Left ventricle myocardium inferior (tissue), 1 donor: ENCODE results near the gene DOC2B. TPM values are rescaled to one million over a fixed set of nuclear protein-coding genes. Genes with fewer than 3 reads are reported as not detected.
"Not testable (repeated sequence)": the region's sequence is repeated elsewhere in the genome, so short reads cannot be mapped to it uniquely, and the experiment has no call there.

ENCODE experiments used
- DNase-seq: peaks from one replicate; pipeline ENCODE4 v3.0.0-alpha.2; 2020
- H3K27ac ChIP-seq: fragments of 200-600 bp; replicated peaks from 2 replicates; pipeline ENCODE4 v1.8.0; 2021
- H3K27me3 ChIP-seq: fragments of 200-600 bp; 2 replicates; pipeline ENCODE4 v1.8.0; 2021; ENCODE audit warnings: low read depth
- H3K36me3 ChIP-seq: fragments of 200-600 bp; 2 replicates; pipeline ENCODE4 v1.8.0; 2021
- H3K4me1 ChIP-seq: fragments of 200-600 bp; 2 replicates; pipeline ENCODE4 v1.8.0; 2021
- H3K4me3 ChIP-seq: fragments of 200-600 bp; 2 replicates; pipeline ENCODE4 v1.8.0; 2021; ENCODE audit warnings: mild to moderate bottlenecking, moderate library complexity
- H3K9me3 ChIP-seq: fragments of 200-600 bp; replicated peaks from 2 replicates; pipeline ENCODE4 v1.8.0; 2021
- intact Hi-C: fragments of 100-400 bp; cut with micrococcal nuclease; formaldehyde crosslinking; loops from one replicate; pipeline ENCODE4 v1.11.0; 2022
- total RNA-seq: library from RNA; stranded (reverse); fragmentation: NEBNext Ultra II Directional; extraction: Animal tissue kit (Norgen Biotek cat#: 25700); gene quantifications from one replicate; pipeline ENCODE4 v1.2.1, GENCODE V29; 2021
- TF ChIP-seq, protein P1 (sequence below): fragments of 200-600 bp; IDR thresholded peaks from 2 replicates; pipeline ENCODE4 v1.8.0; 2021; ENCODE audit warnings: antibody characterized with exemption, mild to moderate bottlenecking, borderline replicate concordance
- donor health status: DM: no; HTN: yes; CAD: no; lungs with severe emphysema.

The DOC2B gene
- total RNA-seq, 1 donor from 2014 or later = 2.7 TPM

DNA sequence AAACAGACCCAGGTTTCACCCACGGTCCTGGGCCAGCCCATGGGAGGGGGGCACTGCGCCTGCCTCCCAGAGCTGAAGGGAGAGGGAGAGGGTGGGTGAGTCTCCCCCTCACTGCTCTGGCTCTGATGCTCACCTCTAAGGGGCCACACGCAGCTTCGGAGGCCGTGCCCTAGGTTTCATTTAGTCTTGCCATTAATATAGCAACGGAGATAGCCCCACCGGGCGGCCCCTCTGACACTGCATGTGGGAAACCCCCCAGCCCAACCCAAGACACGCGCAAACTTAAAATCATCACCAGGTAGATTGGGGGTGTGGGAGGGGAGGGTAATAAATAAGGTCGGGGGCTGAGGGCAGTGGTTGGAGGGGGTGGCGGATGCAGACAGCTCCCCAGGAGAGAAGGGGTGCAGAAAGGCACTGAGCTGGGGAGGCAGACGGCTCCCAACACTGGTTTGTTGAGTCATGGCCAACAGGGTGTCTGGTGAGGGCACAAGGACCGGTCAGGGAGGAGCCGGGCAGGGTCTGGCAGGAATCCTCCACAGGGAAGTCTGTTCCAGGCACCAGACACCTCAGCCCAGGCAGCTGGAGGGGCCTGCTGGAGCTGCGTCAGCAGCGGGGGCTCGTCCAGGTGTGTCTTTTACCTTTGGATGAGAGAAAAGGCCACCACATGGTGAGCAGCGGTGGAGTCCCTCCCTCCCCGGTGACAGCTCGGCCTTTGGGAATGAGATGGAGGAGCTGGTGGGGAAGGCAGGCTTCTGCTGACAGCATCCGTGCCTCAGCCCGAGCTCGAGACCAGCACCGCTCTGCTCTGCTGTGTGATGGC lies 32.0 kb upstream of the DOC2B start:
- H3K36me3 ChIP-seq = no peaks in the 10 kb centered on the region
- H3K4me3 ChIP-seq = no peak overlapping the region
- peaks cover 12% of the 10 kb centered on the region for H3K27me3 ChIP-seq
- H3K9me3 ChIP-seq = no peaks in the 10 kb centered on the region
- no peak overlapping the region for H3K27ac ChIP-seq
- DNase-seq = no peak
- H3K4me1 ChIP-seq = peaks cover 2% of the 10 kb centered on the region
- TF ChIP-seq, protein P1, sequence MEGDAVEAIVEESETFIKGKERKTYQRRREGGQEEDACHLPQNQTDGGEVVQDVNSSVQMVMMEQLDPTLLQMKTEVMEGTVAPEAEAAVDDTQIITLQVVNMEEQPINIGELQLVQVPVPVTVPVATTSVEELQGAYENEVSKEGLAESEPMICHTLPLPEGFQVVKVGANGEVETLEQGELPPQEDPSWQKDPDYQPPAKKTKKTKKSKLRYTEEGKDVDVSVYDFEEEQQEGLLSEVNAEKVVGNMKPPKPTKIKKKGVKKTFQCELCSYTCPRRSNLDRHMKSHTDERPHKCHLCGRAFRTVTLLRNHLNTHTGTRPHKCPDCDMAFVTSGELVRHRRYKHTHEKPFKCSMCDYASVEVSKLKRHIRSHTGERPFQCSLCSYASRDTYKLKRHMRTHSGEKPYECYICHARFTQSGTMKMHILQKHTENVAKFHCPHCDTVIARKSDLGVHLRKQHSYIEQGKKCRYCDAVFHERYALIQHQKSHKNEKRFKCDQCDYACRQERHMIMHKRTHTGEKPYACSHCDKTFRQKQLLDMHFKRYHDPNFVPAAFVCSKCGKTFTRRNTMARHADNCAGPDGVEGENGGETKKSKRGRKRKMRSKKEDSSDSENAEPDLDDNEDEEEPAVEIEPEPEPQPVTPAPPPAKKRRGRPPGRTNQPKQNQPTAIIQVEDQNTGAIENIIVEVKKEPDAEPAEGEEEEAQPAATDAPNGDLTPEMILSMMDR = no peak
- intact Hi-C loops = no loop called here

DNA sequence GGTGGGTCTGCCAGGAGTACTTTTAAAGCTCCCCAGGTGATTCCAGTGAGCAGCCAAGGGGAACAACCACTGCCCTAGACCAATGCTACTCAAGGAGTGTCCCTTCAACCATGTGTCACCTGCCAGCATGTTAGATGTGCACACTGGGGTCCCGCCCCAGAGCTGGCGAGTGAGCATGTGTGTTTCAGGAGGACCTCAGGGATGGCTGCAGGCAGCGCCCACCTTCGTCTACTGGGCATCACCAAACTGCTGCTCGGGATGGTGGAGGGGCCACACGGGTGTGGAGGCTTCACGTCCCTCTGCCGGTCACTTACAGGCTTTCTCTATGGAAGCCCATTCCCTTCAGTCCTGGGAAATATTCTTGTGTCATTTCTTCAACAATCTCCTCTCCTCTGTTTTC lies 29.0 kb upstream of the DOC2B start:
- Histone ChIP-seq H3K36me3 (no peaks in the 10 kb centered on the region), H3K4me3 (no peak overlapping the region), H3K4me1 (no peaks in the 10 kb centered on the region), H3K27ac (no peak overlapping the region), H3K9me3 (no peaks in the 10 kb centered on the region), H3K27me3 (peaks cover 34% of the 10 kb centered on the region)
- DNase-seq = no peak
- intact Hi-C loops = no loop called here
- TF ChIP-seq, protein P1 = no peak

DNA sequence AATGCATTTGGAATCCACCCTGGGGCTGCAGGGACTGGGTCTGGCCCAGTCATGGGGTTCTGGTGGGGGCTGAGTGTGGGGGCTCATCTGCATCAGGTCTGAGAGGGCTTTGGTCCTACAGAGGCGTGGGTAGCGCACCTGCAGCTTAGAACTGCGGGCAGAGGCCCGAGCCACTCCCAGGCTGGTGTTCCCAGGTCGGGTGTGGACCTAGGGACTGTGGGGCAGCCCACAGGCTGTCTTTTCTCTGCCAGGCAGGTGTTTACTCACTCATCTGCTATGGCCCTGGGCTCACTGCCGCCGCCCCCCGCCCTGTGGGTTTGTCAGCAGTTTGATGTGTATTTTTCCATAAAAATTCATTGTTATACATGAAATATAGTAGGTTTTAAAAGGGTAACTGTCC lies 27.0 kb upstream of the DOC2B start:
- DNase-seq = no peak
- TF ChIP-seq, protein P1 = no peak
- Histone ChIP-seq H3K27ac (no peak overlapping the region), H3K4me1 (no peaks in the 10 kb centered on the region), H3K36me3 (no peaks in the 10 kb centered on the region), H3K4me3 (no peak overlapping the region), H3K27me3 (peaks cover 43% of the 10 kb centered on the region), H3K9me3 (no peaks in the 10 kb centered on the region)
- intact Hi-C loops = no loop called here

DNA sequence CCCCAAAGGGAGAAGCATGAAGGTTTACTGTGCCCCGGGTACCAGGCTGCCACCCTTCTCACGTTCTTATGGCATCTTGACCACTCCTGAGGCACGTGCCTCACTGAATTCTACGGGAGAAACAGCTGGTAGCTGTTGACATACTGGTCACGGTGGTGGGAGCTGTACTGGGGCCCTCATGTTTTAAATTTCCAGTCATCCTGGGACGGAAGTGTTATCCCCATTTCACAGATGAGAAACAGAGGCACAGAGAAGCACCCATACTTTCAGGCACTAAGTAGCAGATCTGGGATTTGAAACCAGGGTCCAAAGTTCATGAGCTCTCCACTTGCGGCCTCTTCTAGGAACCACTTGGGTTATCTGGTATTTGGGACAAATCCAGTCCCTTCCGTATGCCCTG lies 26.3 kb upstream of the DOC2B start:
- Histone ChIP-seq H3K4me3 (no peak overlapping the region), H3K9me3 (no peaks in the 10 kb centered on the region), H3K27me3 (peaks cover 43% of the 10 kb centered on the region), H3K36me3 (no peaks in the 10 kb centered on the region), H3K27ac (no peak overlapping the region), H3K4me1 (no peaks in the 10 kb centered on the region)
- intact Hi-C loops = no loop called here
- TF ChIP-seq, protein P1 = no peak
- DNase-seq = no peak

DNA sequence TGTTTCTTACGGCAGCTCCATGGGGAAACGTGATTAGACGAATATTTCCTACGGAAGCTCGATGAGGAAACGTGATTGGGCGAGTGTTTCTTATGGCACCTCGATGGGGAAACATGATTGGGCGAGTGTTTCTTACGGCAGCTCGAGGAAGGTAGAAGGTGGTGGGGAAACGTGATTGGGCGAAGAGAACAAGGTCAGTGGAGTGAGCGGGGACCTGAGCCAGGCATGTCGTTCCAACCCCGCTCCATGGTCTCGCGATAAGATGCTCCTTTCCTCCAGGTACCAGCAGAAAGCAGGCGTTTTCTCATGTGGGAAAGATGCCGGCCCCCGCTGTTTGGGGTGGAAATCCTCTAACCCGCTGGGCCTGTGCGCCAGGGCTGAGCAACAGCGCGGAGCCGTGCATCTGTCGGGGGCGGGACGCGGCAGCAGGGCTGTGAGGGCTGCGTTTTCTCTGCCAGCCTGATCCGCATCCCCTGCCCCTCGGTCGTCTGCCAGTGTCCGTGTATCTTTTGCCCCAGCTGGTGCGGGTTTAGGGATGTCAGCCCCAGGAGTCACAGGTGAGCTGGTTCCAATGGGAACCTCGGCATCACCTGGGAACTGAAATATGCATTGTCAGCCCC lies 25.6 kb upstream of the DOC2B start:
- Histone ChIP-seq H3K27ac (no peak overlapping the region), H3K36me3 (no peaks in the 10 kb centered on the region), H3K27me3 (peaks cover 43% of the 10 kb centered on the region), H3K4me3 (no peak overlapping the region), H3K9me3 (no peaks in the 10 kb centered on the region), H3K4me1 (no peaks in the 10 kb centered on the region)
- DNase-seq = no peak
- TF ChIP-seq, protein P1 = no peak
- intact Hi-C loops = no loop called here

DNA sequence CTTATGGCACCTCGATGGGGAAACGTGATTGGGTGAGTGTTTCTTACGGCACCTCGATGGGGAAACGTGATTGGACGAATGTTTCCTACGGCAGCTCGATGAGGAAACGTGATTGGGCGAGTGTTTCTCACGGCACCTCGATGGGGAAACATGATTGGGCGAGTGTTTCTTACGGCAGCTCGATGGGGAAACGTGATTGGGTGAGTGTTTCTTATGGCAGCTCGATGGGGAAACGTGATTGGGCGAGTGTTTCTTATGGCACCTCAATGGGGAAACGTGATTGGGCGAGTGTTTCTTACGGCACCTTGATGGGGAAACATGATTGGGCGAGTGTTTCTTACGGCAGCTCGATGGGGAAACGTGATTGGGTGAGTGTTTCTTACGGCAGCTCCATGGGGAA lies 25.0 kb upstream of the DOC2B start:
- DNase-seq, intact Hi-C loops: not testable (repeated sequence)

More for the DNA sequence above, 25.0 kb upstream of the DOC2B start:
- H3K27me3 ChIP-seq = peaks cover 43% of the 10 kb centered on the region
- not testable (repeated sequence) for H3K27ac ChIP-seq, H3K4me3 ChIP-seq, H3K9me3 ChIP-seq, H3K4me1 ChIP-seq, H3K36me3 ChIP-seq
